HepG2 (cell line): Measurements from ENCODE around the gene PDSS2. TPM values are rescaled to one million over a fixed set of nuclear protein-coding genes. Genes with fewer than 3 reads are reported as not detected.

Experiments used
- ATAC-seq: fragments of 200-7000 bp; cut with Tn5 transposase; 3 replicates; pipeline ENCODE4 v1.9.1; 2020; ENCODE audit warnings: mild to moderate bottlenecking, moderate library complexity
- BruUV-seq: library from RNA; stranded (reverse); fragments of 400-500 nt; replicated peaks from 2 replicates; lab custom pipeline; 2021; lab: Mats Ljungman, UMichigan
- CTCF ChIA-PET: fragments of 300-600 bp; formaldehyde crosslinking; extraction: SDS; loops from one replicate; lab custom pipeline; 2021; ENCODE audit warnings: low total read pairs, inconsistent platforms, low intra/inter-chr PET ratio; lab: Yijun Ruan, JAX
- POLR2A ChIA-PET: fragments of 350-600 bp; sonication (Branson Sonifier 250); formaldehyde crosslinking; loops from one replicate; lab custom pipeline; 2020; ENCODE audit warnings: antibody characterized with exemption, inconsistent platforms; lab: Yijun Ruan, JAX
- DNase-seq: peaks from one replicate; pipeline ENCODE4 v3.0.0-alpha.2; 2015; ENCODE audit warnings: low spot score
- FAIRE-seq: peaks from 3 replicates; lab custom pipeline; 2011; peaks lifted over from hg19 to GRCh38; lab: Jason Lieb, UNC
- H2AFZ ChIP-seq: one replicate; pipeline ENCODE4 v1.6.1; 2011; ENCODE audit warnings: low read length, inconsistent platforms
- H3K27ac ChIP-seq: fragments of 300-600 bp; 3 replicates; pipeline ENCODE4 v1.8.0; 2011; ENCODE audit warnings: mixed run types, mild to moderate bottlenecking, mixed read lengths, low read length, inconsistent platforms; ENCODE audit not compliant: insufficient read depth; ENCODE audit errors: extremely low read length
- H3K27me3 ChIP-seq, 2 experiments: fragments of 200-600 bp in 1 of 2; 2 replicates in 1 of 2; 3 replicates in 1 of 2; pipeline versions ENCODE4 v1.6.0 to v1.8.0; 2011; ENCODE audit warnings: low read length in 2 of 2, mild to moderate bottlenecking in 2 of 2, moderate library complexity in 2 of 2, inconsistent platforms in 1 of 2; ENCODE audit not compliant: insufficient read depth in 2 of 2, control insufficient read depth in 1 of 2
- H3K36me3 ChIP-seq, 2 experiments: fragments of 200-600 bp in 1 of 2; replicated peaks in 1 of 2; 2 replicates in 1 of 2; 3 replicates in 1 of 2; pipeline versions ENCODE4 v1.5.1 to v1.8.0; 2011; ENCODE audit warnings: low read length in 2 of 2, inconsistent platforms in 1 of 2; ENCODE audit not compliant: insufficient read depth in 2 of 2, control insufficient read depth in 1 of 2
- H3K4me1 ChIP-seq: 2 replicates; pipeline ENCODE4 v1.5.1; 2012; ENCODE audit warnings: low read length, inconsistent platforms; ENCODE audit not compliant: insufficient read depth
- H3K4me2 ChIP-seq: 2 replicates; pipeline ENCODE4 v1.6.0; 2011; ENCODE audit warnings: low read depth, low read length, inconsistent platforms
- H3K4me3 ChIP-seq, 3 experiments: fragments of 200-600 bp in 1 of 3; sonication (generic), shearing (Covaris generic) in 1 of 3; replicated peaks in 1 of 3; 2 replicates each; pipeline ENCODE4 v1.5.1; 2011 to 2016; ENCODE audit warnings: low read length in 3 of 3, inconsistent platforms in 2 of 3, low read depth in 2 of 3, mild to moderate bottlenecking in 2 of 3, control low read depth in 1 of 3, mixed read lengths in 1 of 3; ENCODE audit not compliant: insufficient read depth in 1 of 3
- H3K79me2 ChIP-seq: one replicate; pipeline ENCODE4 v1.6.1; 2011; ENCODE audit warnings: low read length, inconsistent platforms; ENCODE audit not compliant: insufficient read depth
- H3K9ac ChIP-seq: 2 replicates; pipeline ENCODE4 v1.6.0; 2011; ENCODE audit warnings: mild to moderate bottlenecking, low read depth, low read length, inconsistent platforms; ENCODE audit not compliant: insufficient read depth
- H3K9me3 ChIP-seq: 2 replicates; pipeline ENCODE4 v1.5.1; 2012; ENCODE audit warnings: mild to moderate bottlenecking, low read length
- H4K20me1 ChIP-seq: 2 replicates; pipeline ENCODE4 v1.6.0; 2011; ENCODE audit warnings: inconsistent platforms, mild to moderate bottlenecking, low read length, moderate library complexity; ENCODE audit not compliant: insufficient read depth
- ARID3A ChIP-seq: IDR thresholded peaks from 2 replicates; pipeline ENCODE4 v1.6.1; 2012; ENCODE audit warnings: low read depth, low read length, improper control_type of control experiment
- ATF7-NPFF ChIP-seq: sonication (generic); formaldehyde crosslinking; IDR thresholded peaks from 2 replicates; pipeline ENCODE4 v1.8.1; 2023; ENCODE audit warnings: mild to moderate bottlenecking, low read depth, missing genetic modification reagents, moderate library complexity
- ATM ChIP-seq: fragments of 450-650 bp; IDR thresholded peaks from 2 replicates; pipeline ENCODE4 v1.7.1; 2017; ENCODE audit warnings: mild to moderate bottlenecking, borderline replicate concordance
- FOXA3 ChIP-seq: IDR thresholded peaks from 2 replicates; pipeline ENCODE4 v1.6.1; 2016; ENCODE audit warnings: missing genetic modification reagents, missing compliant biosample characterization
- GATAD2A ChIP-seq: IDR thresholded peaks from 2 replicates; pipeline ENCODE4 v1.6.1; 2016
- HCFC1 ChIP-seq: fragments of 150-350 bp; IDR thresholded peaks from 2 replicates; pipeline ENCODE4 v1.6.1; 2014; ENCODE audit warnings: low read depth, low read length
- NFATC3 ChIP-seq: sonication (generic); formaldehyde crosslinking; IDR thresholded peaks from 2 replicates; pipeline ENCODE4 v1.5.1; 2020; ENCODE audit warnings: mild to moderate bottlenecking, missing genetic modification reagents
- SP4 ChIP-seq: sonication (generic); formaldehyde crosslinking; IDR thresholded peaks from 2 replicates; pipeline ENCODE4 v1.8.1; 2023; ENCODE audit warnings: mild to moderate bottlenecking, missing genetic modification reagents
- THAP11 ChIP-seq: IDR thresholded peaks from 2 replicates; pipeline ENCODE4 v1.6.1; 2016; ENCODE audit warnings: missing biosample characterization, missing genetic modification reagents
- ZMAT3 ChIP-seq: sonication (generic); formaldehyde crosslinking; conservative IDR thresholded peaks from 2 replicates; pipeline ENCODE4 v1.7.0; 2021; ENCODE audit warnings: missing genetic modification reagents
- ZNF605 ChIP-seq: sonication (generic); formaldehyde crosslinking; IDR thresholded peaks from 2 replicates; pipeline ENCODE4 v1.8.0; 2022; ENCODE audit warnings: mild to moderate bottlenecking, missing genetic modification reagents
- ZSCAN22 ChIP-seq: sonication (generic); formaldehyde crosslinking; IDR thresholded peaks from 2 replicates; pipeline ENCODE4 v1.4.0; 2020; ENCODE audit warnings: mild to moderate bottlenecking, missing genetic modification reagents
- WGBS: methylation state at CpG from one replicate; pipeline ENCODE4 v1.1.6; 2017; ENCODE audit warnings: low lambda C conversion rate; 5-methylcytosine and 5-hydroxymethylcytosine counted together
- in situ Hi-C: cut with HindIII; loops from 2 replicates; pipeline ENCODE4 v1.10.0; 2017; ENCODE audit warnings: low pct_unique_long_range_greater_than_20kb; ENCODE audit not compliant: extremely low pct_ligation_motif_present
- intact Hi-C: fragments of 100-400 bp; cut with micrococcal nuclease; formaldehyde crosslinking; loops from one replicate; pipeline ENCODE4 v1.10.0; 2022; ENCODE audit not compliant: unreplicated experiment
- polyA plus RNA-seq, 8 experiments: library from polyadenylated mRNA; depleted of rRNA in 3 of 8; stranded (reverse) in 7 of 8; unstranded in 1 of 8; fragments of >200 nt; fragmentation: Illumina TruSeq in 4 of 8; extraction: Trizol in 4 of 8; gene quantifications; 2 replicates each; pipeline versions ENCODE4 v1.2.1 to v1.2.3, GENCODE V29; 2011 to 2016; ENCODE audit warnings: low read depth in 4 of 8, missing spikeins in 1 of 8, mixed read lengths in 1 of 8; ENCODE audit not compliant: insufficient read depth in 1 of 8
- total RNA-seq, 5 experiments: library from RNA; depleted of rRNA; stranded (reverse); fragments of >200 nt; fragmentation: Illumina TruSeq; extraction: Trizol; gene quantifications; 2 replicates each; pipeline ENCODE4 v1.2.3, GENCODE V29; 2016; ENCODE audit warnings: low read depth in 1 of 5

Gene PDSS2
- total and polyA plus RNA-seq, 2 of the 13 experiments (the other 11 are each of a cell fraction or from before 2014, with no cell fraction given) = 16.2 to 17.0 TPM

GRCh38 chr6:107205058-107205998, 254.0 kb downstream of the PDSS2 start:
- Histone ChIP-seq H2AFZ (no peak overlapping the region), H3K4me1 (no peaks in the 10 kb centered on the region), H3K79me2 (no peaks in the 10 kb centered on the region), H3K27me3 (no peaks in the 10 kb centered on the region), H3K9ac (no peak overlapping the region), H3K4me3 (no peak overlapping the region), H3K27ac (no peak overlapping the region), H3K9me3 (no peaks in the 10 kb centered on the region), H4K20me1 (no peaks in the 10 kb centered on the region), H3K4me2 (no peak overlapping the region), H3K36me3 (no peaks in the 10 kb centered on the region)
- no peak for FAIRE-seq
- intact Hi-C loops (no loop called here), in situ Hi-C loops (no loop called here)
- no TSS peak for BruUV-seq
- POLR2A ChIA-PET = no interaction called here
- no peak for DNase-seq
- no peak for ATAC-seq
- CTCF ChIA-PET = no interaction called here
- TF ChIP-seq ZNF605 (CRISPR knock-in tag) (no peak), ZSCAN22 (CRISPR knock-in tag) (no peak), ATM (no peak), FOXA3 (CRISPR knock-in tag) (no peak), ARID3A (no peak), ZMAT3 (no peak), SP4 (CRISPR knock-in tag) (no peak), NFATC3 (CRISPR knock-in tag) (no peak), THAP11 (no peak), ATF7-NPFF (CRISPR knock-in tag) (no peak), HCFC1 (no peak), GATAD2A (CRISPR knock-in tag) (no peak)
- 96% methylated on average over 6 of the region's 6 CpGs for WGBS
